H9 (cell line): ENCODE measurements around the gene RBBP7. TPM values are rescaled to one million over a fixed set of nuclear protein-coding genes. Genes with fewer than 3 reads are reported as not detected.

Experiments used
- DNase-seq: peaks from one replicate; pipeline ENCODE4 v3.0.0-alpha.2; 2017
- H2AFZ ChIP-seq: one replicate; pipeline ENCODE4 v1.6.1; 2013; ENCODE audit warnings: mild to moderate bottlenecking, low read length, control low read depth, moderate library complexity
- H2AK5ac ChIP-seq: 2 replicates; pipeline ENCODE4 v1.6.1; 2013; ENCODE audit warnings: low read length, control low read depth, mixed read lengths; ENCODE audit not compliant: insufficient read length
- H2BK120ac ChIP-seq: one replicate; pipeline ENCODE4 v1.6.1; 2013; ENCODE audit warnings: low read depth, mild to moderate bottlenecking, low read length, control low read depth, inconsistent platforms; ENCODE audit not compliant: poor library complexity, severe bottlenecking
- H2BK12ac ChIP-seq: 2 replicates; pipeline ENCODE4 v1.6.1; 2013; ENCODE audit warnings: low read length, control low read depth, mixed read lengths, low read depth; ENCODE audit not compliant: insufficient read length
- H2BK15ac ChIP-seq: 2 replicates; pipeline ENCODE4 v1.6.1; 2013; ENCODE audit warnings: low read depth, low read length, control low read depth
- H2BK20ac ChIP-seq: one replicate; pipeline ENCODE4 v1.6.1; 2013; ENCODE audit warnings: low read depth, mild to moderate bottlenecking, low read length, control low read depth, inconsistent platforms; ENCODE audit not compliant: poor library complexity, severe bottlenecking
- H2BK5ac ChIP-seq: 2 replicates; pipeline ENCODE4 v1.6.1; 2013; ENCODE audit warnings: low read length, control low read depth, mixed read lengths; ENCODE audit not compliant: insufficient read length
- H3K14ac ChIP-seq: 2 replicates; pipeline ENCODE4 v1.6.1; 2013; ENCODE audit warnings: low read length, control low read depth; ENCODE audit not compliant: insufficient read depth
- H3K18ac ChIP-seq: 2 replicates; pipeline ENCODE4 v1.6.1; 2013; ENCODE audit warnings: low read depth, mild to moderate bottlenecking, mixed read lengths, low read length, control low read depth; ENCODE audit not compliant: insufficient read length
- H3K23ac ChIP-seq: 2 replicates; pipeline ENCODE4 v1.6.1; 2013; ENCODE audit warnings: low read length, control low read depth, mixed read lengths, low read depth; ENCODE audit not compliant: insufficient read length
- H3K23me2 ChIP-seq: 2 replicates; pipeline ENCODE4 v1.6.1; 2013; ENCODE audit warnings: low read depth, mild to moderate bottlenecking, mixed read lengths, low read length, control low read depth; ENCODE audit not compliant: insufficient read length, poor library complexity, severe bottlenecking
- H3K27ac ChIP-seq: 2 replicates; pipeline ENCODE4 v1.5.1; 2013; ENCODE audit warnings: low read length, control low read depth, mixed read lengths, low read depth; ENCODE audit not compliant: insufficient read length
- H3K27me3 ChIP-seq: 2 replicates; pipeline ENCODE4 v1.6.1; 2013; ENCODE audit warnings: low read length, control low read depth, inconsistent platforms; ENCODE audit not compliant: insufficient read depth
- H3K4ac ChIP-seq: 2 replicates; pipeline ENCODE4 v1.6.1; 2013; ENCODE audit warnings: low read depth, mild to moderate bottlenecking, control low read depth, inconsistent platforms, low read length, moderate library complexity
- H3K4me1 ChIP-seq: 2 replicates; pipeline ENCODE4 v1.6.1; 2013; ENCODE audit warnings: low read length, control low read depth, inconsistent platforms; ENCODE audit not compliant: insufficient read depth
- H3K4me2 ChIP-seq: 2 replicates; pipeline ENCODE4 v1.6.1; 2013; ENCODE audit warnings: low read length, control low read depth, mixed read lengths; ENCODE audit not compliant: insufficient read length, insufficient read depth
- H3K56ac ChIP-seq: 2 replicates; pipeline ENCODE4 v1.6.1; 2013; ENCODE audit warnings: low read depth, mild to moderate bottlenecking, mixed read lengths, low read length, control low read depth; ENCODE audit not compliant: insufficient read length
- H3K79me1 ChIP-seq: 2 replicates; pipeline ENCODE4 v1.6.1; 2013; ENCODE audit warnings: low read depth, mild to moderate bottlenecking, moderate library complexity, low read length, control low read depth, inconsistent platforms; ENCODE audit not compliant: insufficient read depth, poor library complexity, severe bottlenecking
- H3K79me2 ChIP-seq: 2 replicates; pipeline ENCODE4 v1.6.1; 2013; ENCODE audit warnings: low read length, control low read depth, inconsistent platforms; ENCODE audit not compliant: insufficient read depth
- H3K9ac ChIP-seq: 2 replicates; pipeline ENCODE4 v1.6.1; 2013; ENCODE audit warnings: low read length, control low read depth, mixed read lengths; ENCODE audit not compliant: insufficient read length; ENCODE audit errors: extremely low read depth
- H3K9me3 ChIP-seq: one replicate; pipeline ENCODE4 v1.6.1; 2013; ENCODE audit warnings: low read depth, low read length, inconsistent platforms; ENCODE audit not compliant: control insufficient read depth
- H3T11ph ChIP-seq: one replicate; pipeline ENCODE4 v1.6.1; 2013; ENCODE audit warnings: mild to moderate bottlenecking, low read length, control low read depth, inconsistent platforms
- H4K20me1 ChIP-seq: one replicate; pipeline ENCODE4 v1.6.1; 2013; ENCODE audit not compliant: control insufficient read depth, insufficient read length, insufficient read depth
- H4K5ac ChIP-seq: 2 replicates; pipeline ENCODE4 v1.6.1; 2013; ENCODE audit warnings: low read depth, mild to moderate bottlenecking, mixed read lengths, low read length, control low read depth; ENCODE audit not compliant: insufficient read length
- H4K8ac ChIP-seq: replicated peaks from 2 replicates; pipeline ENCODE4 v1.6.1; 2013; ENCODE audit warnings: low read length, control low read depth, mixed read lengths, low read depth; ENCODE audit not compliant: insufficient read length
- H4K91ac ChIP-seq: 2 replicates; pipeline ENCODE4 v1.6.1; 2013; ENCODE audit warnings: low read depth, mild to moderate bottlenecking, moderate library complexity, mixed read lengths, low read length, control low read depth; ENCODE audit not compliant: insufficient read length
- H3K27ac Mint-ChIP-seq, 3 experiments: 2 replicates in 2 of 3; 3 replicates in 1 of 3; pipeline ENCODE4 v1.8.0; 2020 to 2021; ENCODE audit warnings: mixed read lengths in 3 of 3, mild to moderate bottlenecking in 1 of 3, moderate library complexity in 1 of 3
- H3K27me3 Mint-ChIP-seq: 2 replicates; pipeline ENCODE4 v1.8.0; 2021; ENCODE audit warnings: low read depth, mild to moderate bottlenecking, moderate library complexity, mixed read lengths
- H3K36me3 Mint-ChIP-seq, 3 experiments: 2 replicates in 2 of 3; 3 replicates in 1 of 3; pipeline ENCODE4 v1.8.0; 2020 to 2021; ENCODE audit warnings: low read depth in 3 of 3, mixed read lengths in 3 of 3; ENCODE audit not compliant: insufficient read depth in 1 of 3
- H3K4me1 Mint-ChIP-seq, 2 experiments: 2 replicates each; pipeline ENCODE4 v1.8.0; 2020; ENCODE audit warnings: mixed read lengths in 2 of 2
- H3K4me3 Mint-ChIP-seq, 2 experiments: 2 replicates in 1 of 2; 3 replicates in 1 of 2; pipeline ENCODE4 v1.8.0; 2020 to 2021; ENCODE audit warnings: mild to moderate bottlenecking in 2 of 2, mixed read lengths in 2 of 2, moderate library complexity in 1 of 2
- H3K9me3 Mint-ChIP-seq, 2 experiments: 2 replicates in 1 of 2; 3 replicates in 1 of 2; pipeline ENCODE4 v1.8.0; 2020; ENCODE audit warnings: mild to moderate bottlenecking in 2 of 2, mixed read lengths in 2 of 2, moderate library complexity in 1 of 2
- WGBS: extraction: QIAGEN DNeasy Blood & Tissue Kit; methylation state at CpG from one replicate; pipeline ENCODE4 v1.1.7; 2013; ENCODE audit warnings: missing lambda C conversion rate, low lambda C conversion rate, mixed read lengths; ENCODE audit not compliant: insufficient read length; ENCODE audit errors: extremely low coverage; 5-methylcytosine and 5-hydroxymethylcytosine counted together
- total RNA-seq: library from RNA; stranded (reverse); gene quantifications from 2 replicates; pipeline ENCODE4 v1.2.1, GENCODE V29; 2021
- TF ChIP-seq, protein P1 (sequence below): fragments of 200-600 bp; sonication (generic); conservative IDR thresholded peaks from 3 replicates; pipeline ENCODE4 v1.8.0; 2021; ENCODE audit warnings: antibody characterized with exemption, mild to moderate bottlenecking

Gene RBBP7
- total RNA-seq, 1 experiment from 2014 or later = 249 TPM

- H3K9me3 ChIP-seq = no peaks in the 10 kb centered on the region
- TF ChIP-seq, protein P1, sequence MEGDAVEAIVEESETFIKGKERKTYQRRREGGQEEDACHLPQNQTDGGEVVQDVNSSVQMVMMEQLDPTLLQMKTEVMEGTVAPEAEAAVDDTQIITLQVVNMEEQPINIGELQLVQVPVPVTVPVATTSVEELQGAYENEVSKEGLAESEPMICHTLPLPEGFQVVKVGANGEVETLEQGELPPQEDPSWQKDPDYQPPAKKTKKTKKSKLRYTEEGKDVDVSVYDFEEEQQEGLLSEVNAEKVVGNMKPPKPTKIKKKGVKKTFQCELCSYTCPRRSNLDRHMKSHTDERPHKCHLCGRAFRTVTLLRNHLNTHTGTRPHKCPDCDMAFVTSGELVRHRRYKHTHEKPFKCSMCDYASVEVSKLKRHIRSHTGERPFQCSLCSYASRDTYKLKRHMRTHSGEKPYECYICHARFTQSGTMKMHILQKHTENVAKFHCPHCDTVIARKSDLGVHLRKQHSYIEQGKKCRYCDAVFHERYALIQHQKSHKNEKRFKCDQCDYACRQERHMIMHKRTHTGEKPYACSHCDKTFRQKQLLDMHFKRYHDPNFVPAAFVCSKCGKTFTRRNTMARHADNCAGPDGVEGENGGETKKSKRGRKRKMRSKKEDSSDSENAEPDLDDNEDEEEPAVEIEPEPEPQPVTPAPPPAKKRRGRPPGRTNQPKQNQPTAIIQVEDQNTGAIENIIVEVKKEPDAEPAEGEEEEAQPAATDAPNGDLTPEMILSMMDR = no peak
- H3K9ac ChIP-seq = no peak overlapping the region
- no peak for DNase-seq
- no peak overlapping the region for H3K4ac ChIP-seq
- H3K27me3 ChIP-seq = no peaks in the 10 kb centered on the region
- no peak overlapping the region for H4K5ac ChIP-seq
- no peak overlapping the region for H3K27ac Mint-ChIP-seq
- peaks cover 4% of the 10 kb centered on the region for H3K79me1 ChIP-seq
- H3T11ph ChIP-seq = no peak overlapping the region
- no peak overlapping the region for H3K56ac ChIP-seq
- H3K9me3 Mint-ChIP-seq = no peaks in the 10 kb centered on the region
- no peak overlapping the region for H3K14ac ChIP-seq
- no peak overlapping the region for H2BK5ac ChIP-seq
- H2BK15ac ChIP-seq = no peak overlapping the region
- no peak overlapping the region for H4K8ac ChIP-seq
- no peak overlapping the region for H3K4me3 Mint-ChIP-seq
- H3K18ac ChIP-seq = no peak overlapping the region
- H3K27ac ChIP-seq = no peak overlapping the region
- H3K4me1 ChIP-seq = no peaks in the 10 kb centered on the region
- H2BK120ac ChIP-seq = no peak overlapping the region
- no peaks in the 10 kb centered on the region for H3K4me1 Mint-ChIP-seq
- H3K4me2 ChIP-seq = no peak overlapping the region
- no peak overlapping the region for H2AFZ ChIP-seq
- H3K27me3 Mint-ChIP-seq = no peaks in the 10 kb centered on the region
- H2BK12ac ChIP-seq = no peak overlapping the region
- H4K20me1 ChIP-seq = no peaks in the 10 kb centered on the region
- peaks cover 28 to 57% (median 45%) of the 10 kb centered on the region in 3 experiments; a peak in 6 of 7 replicates for H3K36me3 Mint-ChIP-seq
- no peak overlapping the region for H3K23ac ChIP-seq
- no peaks in the 10 kb centered on the region for H3K23me2 ChIP-seq
- H2BK20ac ChIP-seq = no peak overlapping the region
- no peak overlapping the region for H4K91ac ChIP-seq
- WGBS = no CpG with 5 or more reads among the region's 1 CpG
- H2AK5ac ChIP-seq = no peak overlapping the region
- peaks cover 11% of the 10 kb centered on the region; the same call in 1 of the 2 replicates for H3K79me2 ChIP-seq
Measured at GRCh38 chrX:16814597-16814996, 55.6 kb downstream of the RBBP7 start.
